ENCODE measurements around the gene SLC16A12.

DNA sequence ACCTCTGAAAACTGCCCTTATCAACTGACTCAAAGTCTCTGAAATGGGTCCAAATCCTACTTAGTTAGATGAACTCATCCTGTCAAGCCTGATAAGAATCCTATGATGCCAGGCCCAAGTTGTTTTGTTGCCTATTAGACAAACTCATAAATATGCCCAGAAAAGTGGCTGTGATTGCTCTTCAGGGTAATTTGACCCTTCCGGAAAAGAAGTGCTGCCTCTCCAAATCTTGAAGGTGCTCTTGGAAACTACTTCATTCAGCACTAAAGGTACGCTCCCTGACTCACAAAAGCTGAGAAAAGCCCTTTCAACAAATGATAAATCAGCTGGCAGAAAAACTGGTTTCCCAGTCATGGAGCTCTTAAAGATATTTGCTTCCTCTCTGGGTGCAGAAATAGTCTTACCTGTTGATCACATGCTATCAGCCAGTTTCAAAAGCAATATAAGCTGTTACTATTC lies 114.3 kb downstream of the SLC16A12 start:
- TF ChIP-seq POLR2A (IDR thresholded peaks at IDR 0.05; ENCODE audit: low read depth, low read length) (no peak), TAF1 (IDR thresholded peaks at IDR 0.05; ENCODE audit: borderline replicate concordance, low read depth, low read length) (no peak), POLR2AphosphoS5 (IDR thresholded peaks at IDR 0.05; ENCODE audit: low read depth, low read length) (no peak)
